Left renal pelvis (tissue), 4 donors: ENCODE results near the gene C11orf58. TPM values are rescaled to one million over a fixed set of nuclear protein-coding genes. Genes with fewer than 3 reads are reported as not detected.

Experiments
- DNase-seq, 4 donors: peaks; one replicate each; pipeline ENCODE4 v3.0.0-alpha.2; 2013; ENCODE audit warnings: low read depth in 4 of 4, low spot score in 3 of 4
- polyA plus RNA-seq, 4 donors: library from polyadenylated mRNA; unstranded; fragments of 120-200 nt; gene quantifications; one replicate each; pipeline ENCODE4 v1.2.1, GENCODE V29; 2013; ENCODE audit not compliant: insufficient read length in 4 of 4

The C11orf58 gene
- polyA plus RNA-seq, 4 donors, result 316 to 396 (median 381) TPM

- DNase-seq, result no peak
Observed at GRCh38 chr11:16767137-16767536, 28.7 kb downstream of the C11orf58 start.

- DNase-seq, result no peak
Observed at GRCh38 chr11:16767957-16768356, 29.5 kb downstream of the C11orf58 start.

- no peak for DNase-seq
Observed at GRCh38 chr11:16769386-16769785, 30.9 kb downstream of the C11orf58 start.

GRCh38 chr11:16770016-16770415 lies 31.6 kb downstream of the C11orf58 start:
- DNase-seq, result no peak

- DNase-seq, result no peak
Observed at GRCh38 chr11:16771350-16772140, 33.1 kb downstream of the C11orf58 start.

- no peak for DNase-seq
Observed at GRCh38 chr11:16772141-16772512, 33.7 kb downstream of the C11orf58 start.

GRCh38 chr11:16773981-16774935 lies 35.8 kb downstream of the C11orf58 start:
- no peak for DNase-seq

GRCh38 chr11:16774936-16775613 lies 36.6 kb downstream of the C11orf58 start:
- no peak for DNase-seq

GRCh38 chr11:16775614-16776283 lies 37.3 kb downstream of the C11orf58 start:
- no peak for DNase-seq

GRCh38 chr11:16776711-16777612 lies 38.5 kb downstream of the C11orf58 start:
- DNase-seq, result no peak

GRCh38 chr11:16777613-16777975 lies 39.1 kb downstream of the C11orf58 start:
- DNase-seq, result no peak

- no peak for DNase-seq
Observed at GRCh38 chr11:16778286-16778685, 39.8 kb downstream of the C11orf58 start.

GRCh38 chr11:16778876-16779275 lies 40.4 kb downstream of the C11orf58 start:
- DNase-seq, result no peak

GRCh38 chr11:16779436-16779835 lies 41.0 kb downstream of the C11orf58 start:
- DNase-seq, result no peak

- no peak for DNase-seq
Observed at GRCh38 chr11:16780146-16780545, 41.7 kb downstream of the C11orf58 start.

- DNase-seq, result no peak
Observed at GRCh38 chr11:16780698-16781550, 42.5 kb downstream of the C11orf58 start.

- no peak for DNase-seq
Observed at GRCh38 chr11:16781936-16782919, 43.8 kb downstream of the C11orf58 start.
